Type B pancreatic cell (in vitro differentiated cells): ENCODE results near the gene MEGF8. TPM values are rescaled to one million over a fixed set of nuclear protein-coding genes. Genes with fewer than 3 reads are reported as not detected.
A peak's percentile ranks its signal among the peaks of the same experiment; 100 is the strongest.

Experiments used
- DNase-seq: peaks from one replicate; pipeline ENCODE4 v3.0.0; 2021; ENCODE audit warnings: mixed read lengths; ENCODE audit not compliant: unreplicated experiment; ENCODE audit errors: extremely low spot score
- H3K27ac Mint-ChIP-seq: 2 replicates; pipeline ENCODE4 v1.8.0; 2021; ENCODE audit warnings: mild to moderate bottlenecking, mixed read lengths
- H3K27me3 Mint-ChIP-seq: 2 replicates; pipeline ENCODE4 v1.8.0; 2021; ENCODE audit warnings: mixed read lengths
- H3K36me3 Mint-ChIP-seq: 2 replicates; pipeline ENCODE4 v1.8.0; 2021; ENCODE audit warnings: mixed read lengths
- H3K4me1 Mint-ChIP-seq: one replicate; pipeline ENCODE4 v1.8.0; 2021; ENCODE audit warnings: mixed read lengths; ENCODE audit not compliant: unreplicated experiment
- H3K4me3 Mint-ChIP-seq: 2 replicates; pipeline ENCODE4 v1.8.0; 2021; ENCODE audit warnings: mild to moderate bottlenecking, mixed read lengths
- H3K9me3 Mint-ChIP-seq: 2 replicates; pipeline ENCODE4 v1.8.0; 2021; ENCODE audit warnings: mixed read lengths
- CTCF ChIP-seq: fragments of 200-600 bp; sonication (generic); conservative IDR thresholded peaks from 2 replicates; pipeline ENCODE4 v1.5.0; 2021; ENCODE audit warnings: antibody characterized with exemption, mild to moderate bottlenecking
- total RNA-seq: library from RNA; stranded (reverse); gene quantifications from 2 replicates; pipeline ENCODE4 v1.2.1, GENCODE V29; 2021; ENCODE audit warnings: low replicate concordance

The MEGF8 gene
- total RNA-seq, 1 donor from 2014 or later, result 49.5 TPM

- H3K4me3 Mint-ChIP-seq, result no peak within 1 kb of the TSS
- H3K9me3 Mint-ChIP-seq, result no peaks in the 10 kb centered on the region
- peaks cover 43% of the 10 kb centered on the region for H3K27me3 Mint-ChIP-seq
- peaks cover 5% of the 10 kb centered on the region for H3K4me1 Mint-ChIP-seq
- no peaks in the 10 kb centered on the region for H3K36me3 Mint-ChIP-seq
- no peak for DNase-seq
- H3K27ac Mint-ChIP-seq, result no peak within 1 kb of the TSS
- TF ChIP-seq CTCF, result no peak
Measured at GRCh38 chr19:42389899-42390298, 64.5 kb downstream of the MEGF8 start, which contains the start of gene CNFN. Gene CNFN, minus strand, starts transcription at chr19:42390297. Its CDS starts 1,260 bp downstream, at chr19:42389037.

- H3K4me3 Mint-ChIP-seq, result no peak overlapping the region
- H3K4me1 Mint-ChIP-seq, result peaks cover 12% of the 10 kb centered on the region
- peaks cover 41% of the 10 kb centered on the region for H3K27me3 Mint-ChIP-seq
- H3K36me3 Mint-ChIP-seq, result no peaks in the 10 kb centered on the region
- H3K9me3 Mint-ChIP-seq, result no peaks in the 10 kb centered on the region
- TF ChIP-seq CTCF, result no peak
- H3K27ac Mint-ChIP-seq, result no peak overlapping the region
- DNase-seq, result no peak
Measured at GRCh38 chr19:42392165-42392564, 66.7 kb downstream of the MEGF8 start.

GRCh38 chr19:42394751-42395150, 69.3 kb downstream of the MEGF8 start:
- H3K9me3 Mint-ChIP-seq, result no peaks in the 10 kb centered on the region
- no peak overlapping the region for H3K4me3 Mint-ChIP-seq
- H3K4me1 Mint-ChIP-seq, result peaks cover 21% of the 10 kb centered on the region
- peaks cover 3% of the 10 kb centered on the region for H3K36me3 Mint-ChIP-seq
- peaks cover 33% of the 10 kb centered on the region for H3K27me3 Mint-ChIP-seq
- TF ChIP-seq CTCF, result no peak
- DNase-seq, result no peak
- peak overlapping the region; percentile 14 for H3K27ac Mint-ChIP-seq

- Mint-ChIP-seq H3K4me1 (peaks cover 26% of the 10 kb centered on the region), H3K4me3 (peak overlapping the region; percentile 98), H3K9me3 (no peaks in the 10 kb centered on the region), H3K27ac (peak overlapping the region; percentile 98), H3K27me3 (peaks cover 15% of the 10 kb centered on the region), H3K36me3 (peaks cover 3% of the 10 kb centered on the region)
- peak; percentile 99 for DNase-seq
- no peak for TF ChIP-seq CTCF
Measured at GRCh38 chr19:42396381-42397262, 71.2 kb downstream of the MEGF8 start.

DNA sequence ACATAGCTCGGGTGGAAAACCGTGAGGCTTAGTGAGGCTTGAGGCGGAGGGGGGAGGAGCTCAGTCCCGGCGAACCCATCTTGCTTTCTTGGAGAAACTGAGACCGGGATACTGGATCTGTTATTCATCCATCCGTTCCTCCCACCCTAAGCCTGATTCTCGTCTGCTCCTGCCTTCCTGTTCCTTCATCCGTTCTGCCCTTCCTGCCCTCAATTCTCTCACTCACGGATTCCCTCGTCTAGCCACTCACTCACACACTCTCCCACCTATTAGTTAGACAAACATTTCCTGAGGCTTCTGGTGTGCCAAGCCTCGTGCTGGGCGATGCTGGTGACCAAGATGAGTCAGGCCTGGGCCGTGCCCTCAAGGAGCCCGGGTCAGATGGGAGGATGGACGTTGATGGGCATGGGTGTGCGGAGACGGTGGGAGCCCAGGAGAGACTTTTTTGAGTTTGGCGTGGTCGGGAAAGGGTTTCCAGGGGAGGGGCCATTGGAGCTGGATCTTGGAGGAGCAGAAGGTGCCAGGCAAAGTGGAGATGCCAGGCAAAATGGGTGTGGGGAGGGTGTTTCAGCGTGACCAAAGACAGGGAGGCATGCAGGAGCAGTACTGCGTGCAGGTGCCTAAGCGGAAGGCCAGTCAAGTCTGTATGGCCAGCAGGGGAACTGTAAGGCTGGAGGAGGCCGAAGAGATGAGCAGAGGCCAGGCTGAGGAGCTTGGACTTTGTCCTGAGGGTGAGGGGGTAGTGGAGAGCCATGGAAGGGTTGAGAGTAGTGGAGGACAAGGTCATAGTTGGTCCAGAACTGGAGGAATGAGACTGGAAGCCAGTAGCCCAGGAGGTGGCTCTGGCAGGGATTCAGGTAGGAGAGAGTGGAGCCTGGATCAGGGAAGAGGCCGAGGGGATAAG, 72.1 kb downstream of the MEGF8 start:
- peaks cover 3% of the 10 kb centered on the region for H3K36me3 Mint-ChIP-seq
- peaks cover 26% of the 10 kb centered on the region for H3K4me1 Mint-ChIP-seq
- no peaks in the 10 kb centered on the region for H3K9me3 Mint-ChIP-seq
- H3K27ac Mint-ChIP-seq, result peak overlapping the region; percentile 98
- no peak for DNase-seq
- TF ChIP-seq CTCF, result no peak
- H3K27me3 Mint-ChIP-seq, result peaks cover 9% of the 10 kb centered on the region
- peak overlapping the region; percentile 98 for H3K4me3 Mint-ChIP-seq
